Right lobe of liver (tissue), 6 donors: Measurements from ENCODE around the gene TSSK6. TPM values are rescaled to one million over a fixed set of nuclear protein-coding genes. Genes with fewer than 3 reads are reported as not detected.

Experiments
- ATAC-seq, 4 donors: fragments of 200-7000 bp; cut with Tn5 transposase; one replicate each; pipeline ENCODE4 v1.9.1; 2020; ENCODE audit warnings: mild to moderate bottlenecking in 4 of 4, moderate library complexity in 4 of 4
- DNase-seq, 3 donors: peaks; one replicate each; pipeline ENCODE4 v3.0.0-alpha.2; 2020
- H3K27ac ChIP-seq, 3 donors: fragments of 200-600 bp; one replicate each; pipeline ENCODE4 v1.8.0; 2022
- H3K27me3 ChIP-seq, 2 donors: fragments of 200-600 bp; one replicate each; pipeline ENCODE4 v1.8.0; 2022
- H3K36me3 ChIP-seq, 4 donors: fragments of 200-600 bp; sonication (generic) in 1 of 4; one replicate each; pipeline versions ENCODE4 v1.5.1 to v1.8.0; 2017 to 2022; ENCODE audit warnings: control low read depth in 1 of 4
- H3K4me1 ChIP-seq, 4 donors: fragments of 200-600 bp; sonication (generic) in 1 of 4; one replicate each; pipeline versions ENCODE4 v1.5.1 to v1.8.0; 2017 to 2022; ENCODE audit warnings: control low read depth in 1 of 4
- H3K4me3 ChIP-seq, 3 donors: fragments of 200-600 bp; one replicate each; pipeline ENCODE4 v1.8.0; 2022
- H3K9me3 ChIP-seq, 4 donors: fragments of 200-600 bp; sonication (generic) in 1 of 4; one replicate each; pipeline versions ENCODE4 v1.5.1 to v1.8.0; 2017 to 2022; ENCODE audit warnings: control low read depth in 1 of 4
- CTCF ChIP-seq, 4 donors: fragments of 200-600 bp in 3 of 4; fragments of 450-650 bp in 1 of 4; IDR thresholded peaks; one replicate each; pipeline versions ENCODE4 v1.5.1 to v1.8.0; 2016 to 2022; ENCODE audit warnings: antibody characterized with exemption in 4 of 4, mild to moderate bottlenecking in 2 of 4
- POLR2A ChIP-seq: fragments of 450-650 bp; IDR thresholded peaks from one replicate; pipeline ENCODE4 v1.6.1; 2017; ENCODE audit warnings: antibody characterized with exemption, mild to moderate bottlenecking
- WGBS: methylation state at CpG from one replicate; pipeline ENCODE4 v1.1.6; 2018; ENCODE audit warnings: low coverage, low lambda C conversion rate; ENCODE audit not compliant: insufficient coverage; ENCODE audit errors: missing lambda C conversion rate; 5-methylcytosine and 5-hydroxymethylcytosine counted together
- intact Hi-C, 2 donors: fragments of 100-400 bp; cut with DNase I; formaldehyde crosslinking; loops; one replicate each; pipeline versions ENCODE4 v1.11.2 to v1.14.1; 2022
- total RNA-seq, 6 experiments: library from RNA; depleted of rRNA in 2 of 6; stranded (reverse); fragments of >200 nt in 2 of 6; fragmentation: NEBNext Ultra II Directional in 3 of 6; extraction: Animal tissue kit (Norgen Biotek cat#: 25700) in 3 of 6; gene quantifications; one replicate each; pipeline versions ENCODE4 v1.1.0 to v1.2.4, GENCODE V29; 2016 to 2023
- donor health status: DM: no; HTN: yes; CAD: no.
- donor health status: DM: no; HTN: no; CAD: no.
- donor health status: DM: no; HTN: no; CAD: no.
- donor health status: DM: no; HTN: yes; CAD: no.
- donor health status: DM: no; HTN: yes; CAD: no.

TSSK6 gene
- total RNA-seq, 6 experiments from 2014 or later = 0.53 to 2.9 (median 1.1) TPM

- DNase-seq (peak in 1 of 3 donors; percentile 46), ATAC-seq (no peak)
- Histone ChIP-seq H3K4me3 (no peak overlapping the region), H3K27me3 (no peaks in the 10 kb centered on the region), H3K36me3 (peaks cover 7 to 76% (median 32%) of the 10 kb centered on the region in 4 donors), H3K9me3 (no peaks in the 10 kb centered on the region), H3K27ac (no peak overlapping the region), H3K4me1 (no peaks in the 10 kb centered on the region)
- 91% methylated on average over 16 of the region's 34 CpGs for WGBS
- intact Hi-C loops = no loop called here
- TF ChIP-seq POLR2A (no peak), CTCF (IDR thresholded peaks at IDR 0.05) (no peak)
These were observed 14.2 kb downstream of the TSSK6 start for GRCh38 chr19:19500975-19501644.

DNA sequence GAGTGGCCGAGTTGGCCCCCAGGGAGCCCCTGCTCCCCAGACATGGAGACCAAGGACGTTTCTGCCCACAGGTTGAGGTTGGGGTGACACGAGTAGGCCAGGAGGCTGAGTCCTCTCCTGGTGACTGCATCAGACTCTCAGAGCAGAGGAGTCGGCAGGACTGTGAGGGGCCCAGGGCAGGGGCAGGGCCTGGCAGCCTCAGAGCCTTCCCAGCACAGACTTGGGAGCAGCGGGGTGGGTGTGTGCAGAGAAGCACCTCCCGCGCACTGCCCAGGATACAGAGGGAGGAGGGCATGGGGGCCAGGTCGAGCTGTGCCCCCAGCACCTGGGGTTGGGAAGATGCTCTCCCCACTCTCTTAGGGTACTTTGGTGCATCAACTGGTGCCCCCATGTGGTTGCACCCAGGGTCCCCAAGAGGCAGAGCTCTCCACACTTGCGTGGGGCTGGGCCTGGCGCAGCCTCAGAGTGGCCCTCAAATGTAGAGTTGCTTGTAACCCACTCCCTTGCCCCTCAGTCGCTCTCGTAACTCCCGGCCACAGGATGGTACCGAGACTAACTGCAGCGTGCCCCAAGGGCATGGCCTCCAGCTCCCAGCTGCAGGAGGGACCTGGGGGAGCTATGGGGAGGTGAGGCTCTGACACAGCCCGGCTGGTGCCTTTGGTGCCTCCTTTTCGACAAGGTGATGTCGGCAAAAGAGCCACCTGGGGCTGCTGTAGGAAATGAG lies 15.9 kb downstream of the TSSK6 start:
- no peaks in the 10 kb centered on the region for H3K9me3 ChIP-seq
- no peak overlapping the region for H3K27ac ChIP-seq
- DNase-seq (no peak), ATAC-seq (peak in 1 of 4 donors; percentile 4)
- intact Hi-C loops = loop anchor here in 1 of 2 donors (10.0 kb wide), 1 partner anchor 305 kb away; the partner anchor contains the start of genes BORCS8 and RFXANK
- peaks cover 7 to 77% (median 24%) of the 10 kb centered on the region in 4 donors for H3K36me3 ChIP-seq
- TF ChIP-seq CTCF (IDR thresholded peaks at IDR 0.05) (no peak), POLR2A (no peak)
- 88% methylated on average over 5 of the region's 18 CpGs for WGBS
- no peak overlapping the region for H3K4me3 ChIP-seq
- H3K4me1 ChIP-seq = no peaks in the 10 kb centered on the region
- H3K27me3 ChIP-seq = no peaks in the 10 kb centered on the region

DNA sequence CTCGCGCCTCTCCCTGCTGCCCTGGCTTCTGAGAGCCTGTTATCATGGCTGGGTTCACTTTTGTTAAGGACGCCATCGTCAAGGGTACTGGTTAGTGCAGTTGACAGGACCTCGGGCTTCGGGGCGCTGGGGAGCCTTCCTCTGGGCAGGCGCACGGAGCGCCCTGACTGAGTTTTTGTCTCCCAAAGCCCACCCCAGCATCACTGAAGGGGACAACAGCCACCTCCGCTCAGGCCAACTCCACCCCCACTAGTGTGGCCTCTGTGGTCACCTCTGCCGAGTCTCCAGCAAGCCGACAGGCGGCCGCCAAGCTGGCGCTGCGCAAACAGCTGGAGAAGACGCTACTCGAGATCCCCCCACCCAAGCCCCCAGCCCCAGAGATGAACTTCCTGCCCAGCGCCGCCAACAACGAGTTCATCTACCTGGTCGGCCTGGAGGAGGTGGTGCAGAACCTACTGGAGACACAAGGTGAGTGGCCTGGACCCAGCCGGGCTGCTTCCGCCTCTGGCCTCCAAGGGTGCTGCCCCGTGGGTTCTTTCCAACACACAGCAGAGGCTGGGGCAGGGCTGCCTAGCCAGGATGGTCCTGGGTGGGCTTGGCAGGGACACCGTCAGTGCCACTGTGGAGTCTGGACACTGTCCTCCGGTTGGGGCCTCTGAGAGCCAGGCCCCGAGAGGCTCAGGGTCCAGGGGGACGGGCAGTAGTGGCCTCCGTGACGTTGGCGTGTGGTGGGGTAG lies 16.9 kb downstream of the TSSK6 start:
- TF ChIP-seq CTCF (IDR thresholded peaks at IDR 0.05) (no peak), POLR2A (no peak)
- H3K27me3 ChIP-seq = no peaks in the 10 kb centered on the region
- no peak overlapping the region for H3K27ac ChIP-seq
- no peak overlapping the region for H3K4me3 ChIP-seq
- no peak for ATAC-seq
- 90% methylated on average over 11 of the region's 33 CpGs for whole genome bisulfite sequencing
- H3K4me1 ChIP-seq = no peaks in the 10 kb centered on the region
- H3K9me3 ChIP-seq = no peaks in the 10 kb centered on the region
- peaks cover 7 to 85% (median 26%) of the 10 kb centered on the region in 4 donors for H3K36me3 ChIP-seq
- intact Hi-C loops = loop anchor here in 1 of 2 donors (10.0 kb wide), 1 partner anchor 304 kb away; the partner anchor contains the start of genes BORCS8 and RFXANK
- DNase-seq = no peak
